ENCODE results near the gene PTPN2.
"Not testable (repeated sequence)": the region's sequence is repeated elsewhere in the genome, so short reads cannot be mapped to it uniquely, and the experiment has no call there.

The PTPN2 gene

DNA sequence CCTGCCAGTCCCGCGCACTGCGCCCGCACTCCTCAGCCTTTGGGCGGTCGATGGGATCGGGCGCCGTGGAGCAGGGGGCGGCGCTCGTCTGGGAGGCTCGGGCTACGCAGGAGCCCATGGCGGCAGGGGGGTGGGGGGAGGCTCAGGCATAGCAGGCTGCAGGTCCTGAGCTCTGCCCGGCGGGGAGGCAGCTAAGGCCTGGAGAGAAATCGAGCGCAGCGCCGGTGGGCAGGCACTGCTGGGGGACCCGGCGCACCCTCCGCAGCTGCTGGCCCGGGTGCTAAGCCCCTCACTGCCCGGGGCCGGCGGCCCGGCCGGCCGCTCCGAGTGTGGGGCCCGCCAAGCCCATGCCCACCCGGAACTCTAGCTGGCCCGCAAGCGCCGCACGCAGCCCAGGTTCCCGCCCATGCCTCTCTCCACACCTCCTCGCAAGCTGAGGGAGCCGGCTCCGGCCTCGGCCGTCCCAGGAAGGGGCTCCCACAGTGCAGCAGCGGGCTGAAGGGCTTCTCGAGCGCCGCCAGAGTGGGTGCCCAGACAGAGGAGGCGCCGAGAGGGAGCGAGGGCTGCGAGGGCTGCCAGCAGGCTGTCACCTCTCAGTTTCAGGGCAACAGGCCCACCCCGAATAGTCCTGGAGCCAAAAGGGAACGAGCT lies 107.1 kb downstream of the PTPN2 start:
- no peak for DNase-seq

DNA sequence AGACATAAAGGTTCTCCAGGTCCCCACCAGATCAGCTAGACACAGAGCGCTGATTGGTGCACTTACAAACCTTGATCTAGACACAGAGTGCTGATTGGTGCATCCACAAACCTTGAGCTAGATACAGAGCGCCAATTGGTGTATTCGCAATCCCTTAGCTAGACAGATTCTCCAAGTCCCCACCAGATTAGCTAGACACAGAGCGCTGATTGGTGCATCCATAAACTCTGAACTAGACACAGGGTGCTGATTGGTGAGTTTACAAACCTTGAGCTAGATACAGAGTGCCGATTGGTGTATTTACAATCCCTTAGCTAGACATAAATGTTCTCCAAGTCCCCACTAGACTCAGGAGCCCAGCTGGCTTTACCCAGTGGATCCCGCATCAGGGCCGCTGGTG lies 107.6 kb downstream of the PTPN2 start:
- not testable (repeated sequence) for DNase-seq

DNA sequence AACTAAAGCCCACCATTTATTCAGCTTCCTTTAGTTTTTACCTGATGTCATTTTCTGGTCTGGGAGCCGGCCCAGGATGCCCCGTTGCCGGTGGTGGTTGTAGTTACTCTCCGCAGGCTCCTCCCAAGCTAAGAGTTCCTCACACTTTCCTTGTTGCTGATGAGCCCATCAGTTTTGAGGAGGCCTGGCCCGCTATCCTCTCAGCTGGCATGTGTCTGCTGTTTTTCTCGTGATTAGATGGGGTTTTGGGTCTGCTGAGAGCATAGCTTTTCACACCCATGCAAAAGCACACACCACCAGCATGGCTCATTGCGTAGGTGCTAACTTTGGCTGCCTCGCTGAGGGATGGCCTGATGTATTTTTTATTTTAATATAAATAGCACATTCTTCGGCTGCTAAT lies 109.1 kb downstream of the PTPN2 start:
- no peak for DNase-seq

DNA sequence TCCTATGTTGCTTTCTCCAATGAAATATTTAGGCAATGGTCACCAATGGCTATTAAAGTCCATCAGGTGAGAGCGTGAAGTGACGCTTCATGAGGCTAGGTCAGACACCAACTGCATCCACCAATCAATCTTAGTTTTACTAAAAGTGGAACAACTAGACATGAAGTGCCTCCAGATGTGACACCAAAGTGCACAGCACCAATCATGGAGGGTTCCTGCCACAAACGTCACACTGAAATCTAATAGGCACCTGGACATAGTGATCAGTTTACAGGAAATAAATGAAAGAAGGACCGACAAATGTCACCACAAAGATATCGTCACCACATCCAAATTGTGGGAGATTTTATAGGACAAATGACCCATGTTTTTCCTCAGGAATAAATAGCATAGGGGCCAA lies 110.7 kb downstream of the PTPN2 start:
- DNase-seq, result no peak

GRCh38 chr18:12772111-12772510 lies 111.9 kb downstream of the PTPN2 start:
- DNase-seq, result no peak

GRCh38 chr18:12770469-12771219 lies 113.4 kb downstream of the PTPN2 start:
- no peak for DNase-seq

- no peak for DNase-seq
These were observed 114.2 kb downstream of the PTPN2 start for GRCh38 chr18:12769644-12770440.

DNA sequence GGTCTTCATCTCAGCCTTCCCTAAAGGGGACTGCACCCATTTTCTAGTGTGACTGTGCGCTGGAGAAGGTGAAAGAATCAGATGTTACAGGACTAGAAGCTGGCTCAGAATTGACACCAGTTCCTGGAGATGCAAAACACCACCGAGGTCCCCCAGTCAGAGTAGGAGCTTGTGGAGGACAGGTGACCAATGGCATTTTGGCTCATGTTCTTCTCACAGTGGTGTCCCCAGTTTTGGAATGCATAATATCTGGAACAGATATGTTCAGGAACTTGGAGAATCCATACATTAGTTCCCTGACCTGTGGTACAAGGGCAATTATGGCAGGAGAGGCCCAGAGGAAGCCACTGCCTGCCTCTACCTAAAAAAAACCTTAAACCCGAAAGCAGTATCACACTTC lies 114.9 kb downstream of the PTPN2 start:
- DNase-seq, result no peak

- DNase-seq, result no peak
These were observed 115.4 kb downstream of the PTPN2 start for GRCh38 chr18:12768625-12769024.

- no peak for DNase-seq
These were observed 116.4 kb downstream of the PTPN2 start for GRCh38 chr18:12767580-12768155.

GRCh38 chr18:12766986-12767433 lies 117.0 kb downstream of the PTPN2 start:
- no peak for DNase-seq

DNA sequence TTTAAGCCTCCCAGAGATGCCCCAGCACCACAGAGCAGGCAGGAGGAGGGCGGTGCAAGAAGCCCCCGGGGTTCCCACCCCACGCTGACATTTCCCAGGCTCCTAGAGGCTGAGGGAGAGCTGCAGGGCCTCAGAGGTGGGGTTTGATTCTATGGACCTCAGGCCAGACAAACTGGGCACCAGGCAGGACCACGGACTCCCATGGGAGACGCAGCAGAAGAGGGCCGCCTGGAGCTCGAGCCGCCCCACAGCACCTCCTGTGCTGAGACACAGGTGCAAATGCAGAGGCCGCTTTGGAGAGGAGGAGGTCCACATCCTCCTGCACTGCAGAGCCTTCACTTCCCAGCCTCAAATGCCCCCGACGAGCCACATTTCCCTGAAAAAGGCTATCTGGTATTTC lies 118.5 kb downstream of the PTPN2 start:
- DNase-seq, result no peak

DNA sequence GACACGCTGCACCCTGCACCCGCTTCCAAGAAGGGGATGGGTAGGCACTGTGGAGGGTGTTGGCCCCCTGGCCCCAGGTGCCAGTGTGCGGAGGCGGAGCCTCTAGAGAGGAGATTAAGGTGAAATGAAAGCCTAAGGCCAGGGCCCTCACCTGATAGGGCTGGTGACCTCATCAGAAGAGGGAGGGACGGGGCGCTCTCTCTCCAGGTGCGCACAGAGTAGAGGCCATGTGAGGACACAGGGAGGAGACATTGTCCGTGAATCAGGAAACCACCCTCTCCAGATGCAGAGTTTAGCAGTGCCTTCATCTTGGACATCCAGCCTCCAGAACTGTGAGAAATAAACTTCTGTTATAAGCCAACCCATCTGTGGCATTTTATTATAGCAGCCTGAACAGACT lies 118.9 kb downstream of the PTPN2 start:
- no peak for DNase-seq

DNA sequence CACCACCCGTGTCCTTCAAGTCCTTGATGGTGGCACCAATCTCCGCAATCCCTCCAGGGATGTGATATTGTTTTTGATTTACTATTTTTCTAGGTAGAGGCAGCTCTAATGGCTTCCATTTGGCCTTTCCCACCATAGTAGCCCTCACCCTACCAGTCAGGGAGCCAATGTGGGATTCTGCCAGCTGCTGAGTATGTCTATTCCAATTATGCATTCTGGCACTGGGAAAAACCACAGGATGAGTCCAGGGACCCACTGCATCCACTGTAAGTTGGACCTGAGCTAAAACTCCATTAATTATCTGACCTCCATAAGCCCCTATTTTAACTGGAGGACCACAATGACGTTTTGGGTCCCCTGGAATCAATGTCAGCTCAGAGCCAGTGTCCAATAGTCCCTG lies 125.5 kb downstream of the PTPN2 start:
- DNase-seq, result not testable (repeated sequence)

DNA sequence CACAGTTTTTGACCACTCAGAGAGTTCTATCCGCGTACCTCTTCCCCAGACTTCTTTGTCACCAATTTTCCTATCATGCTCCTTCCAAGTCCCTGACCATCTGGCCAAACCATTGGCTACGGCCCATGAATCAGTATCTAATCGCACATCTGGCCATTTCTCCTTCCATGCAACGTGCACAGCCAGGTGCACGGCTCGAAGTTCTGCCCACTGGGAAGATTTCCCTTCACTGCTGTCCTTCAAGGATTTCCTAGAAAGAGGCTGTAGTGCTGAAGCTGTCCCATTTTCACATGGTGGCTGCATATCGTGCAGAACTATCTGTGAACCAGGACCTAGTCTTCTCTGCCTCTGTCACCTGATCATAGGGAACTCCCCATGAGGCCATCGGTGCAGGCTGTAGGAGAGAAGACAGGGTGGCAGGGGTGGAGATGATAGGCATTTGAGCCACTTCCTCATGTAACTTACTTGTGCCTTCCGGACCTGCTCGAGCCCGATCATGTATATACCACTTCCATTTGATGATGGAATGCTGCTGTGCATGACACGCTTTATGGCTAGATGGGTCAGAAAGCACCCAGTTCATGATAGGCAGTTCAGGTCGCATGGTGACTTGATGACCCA lies 127.3 kb downstream of the PTPN2 start:
- not testable (repeated sequence) for DNase-seq

DNA sequence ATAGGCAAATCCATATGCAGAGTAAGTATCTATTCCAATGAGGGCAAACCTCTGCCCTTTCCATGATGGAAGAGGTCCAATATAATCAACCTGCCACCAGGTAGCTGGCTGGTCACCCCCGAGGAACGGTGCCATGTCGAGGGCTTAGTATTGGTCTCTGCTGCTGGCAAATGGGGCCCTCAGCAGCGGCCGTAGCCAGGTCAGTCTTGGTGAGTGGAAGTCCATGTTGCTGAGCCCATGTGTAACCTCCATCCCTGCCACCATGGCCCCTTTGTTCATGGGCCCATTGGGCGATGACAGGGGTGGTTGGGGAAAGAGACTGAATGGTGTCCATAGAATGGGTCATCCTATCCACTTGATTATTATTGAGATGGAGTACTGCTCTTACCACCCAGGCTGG lies 128.4 kb downstream of the PTPN2 start:
- not testable (repeated sequence) for DNase-seq

DNA sequence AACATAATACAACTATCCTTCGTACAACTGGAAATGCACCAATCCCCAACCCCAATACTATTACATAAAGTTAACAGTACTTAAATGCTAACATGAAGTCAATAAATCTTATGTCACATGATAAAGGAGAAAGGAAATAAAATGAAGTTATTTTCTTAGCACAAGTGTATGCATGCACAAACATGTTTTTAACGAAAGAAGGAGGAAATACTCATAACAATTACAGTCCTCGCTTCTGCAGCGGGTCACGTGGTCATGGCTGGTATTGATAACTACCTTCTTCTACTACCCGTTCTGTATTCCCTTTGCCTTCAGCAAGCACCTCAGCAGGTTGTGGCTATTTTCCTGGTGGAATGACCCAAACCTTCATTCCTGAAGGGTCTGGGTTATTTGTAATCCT lies 129.5 kb downstream of the PTPN2 start:
- DNase-seq, result no peak

DNA sequence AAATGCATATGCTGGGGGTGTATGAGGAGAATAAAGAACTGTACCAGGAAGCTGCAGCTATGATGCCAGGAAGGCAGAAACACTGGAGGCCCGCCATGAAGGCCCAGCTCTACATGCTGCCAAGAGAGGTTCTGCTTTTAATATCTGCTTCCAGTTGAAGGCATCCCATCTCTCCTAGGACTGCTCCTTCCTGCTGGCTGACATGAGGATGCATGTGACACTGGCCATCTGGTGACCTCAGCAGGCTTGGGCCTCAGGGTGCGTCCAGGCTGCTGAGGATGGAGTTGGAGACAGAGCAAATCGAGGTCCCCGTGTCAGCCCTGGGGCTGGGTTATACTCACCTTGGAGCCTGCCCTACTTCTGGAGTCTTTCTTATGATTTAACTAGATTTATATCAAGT lies 132.1 kb downstream of the PTPN2 start:
- DNase-seq, result no peak

DNA sequence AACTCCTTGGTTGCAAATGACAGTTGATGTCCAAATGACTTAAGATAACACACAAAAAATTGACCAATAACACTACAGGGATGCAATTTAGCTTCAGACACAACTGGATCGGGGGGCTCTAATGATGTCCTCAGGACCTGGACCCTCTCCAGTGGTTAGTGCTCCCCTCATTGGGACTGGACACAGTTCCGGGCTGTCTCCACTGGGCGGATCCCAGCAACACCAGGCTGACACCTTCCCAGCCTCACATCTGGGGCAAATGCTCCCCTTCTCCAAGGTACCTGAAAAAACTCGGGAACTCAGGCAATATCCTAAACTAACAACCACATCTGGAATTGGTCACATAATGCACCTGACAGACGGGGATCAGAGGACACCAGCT lies 132.5 kb downstream of the PTPN2 start:
- DNase-seq, result no peak

DNA sequence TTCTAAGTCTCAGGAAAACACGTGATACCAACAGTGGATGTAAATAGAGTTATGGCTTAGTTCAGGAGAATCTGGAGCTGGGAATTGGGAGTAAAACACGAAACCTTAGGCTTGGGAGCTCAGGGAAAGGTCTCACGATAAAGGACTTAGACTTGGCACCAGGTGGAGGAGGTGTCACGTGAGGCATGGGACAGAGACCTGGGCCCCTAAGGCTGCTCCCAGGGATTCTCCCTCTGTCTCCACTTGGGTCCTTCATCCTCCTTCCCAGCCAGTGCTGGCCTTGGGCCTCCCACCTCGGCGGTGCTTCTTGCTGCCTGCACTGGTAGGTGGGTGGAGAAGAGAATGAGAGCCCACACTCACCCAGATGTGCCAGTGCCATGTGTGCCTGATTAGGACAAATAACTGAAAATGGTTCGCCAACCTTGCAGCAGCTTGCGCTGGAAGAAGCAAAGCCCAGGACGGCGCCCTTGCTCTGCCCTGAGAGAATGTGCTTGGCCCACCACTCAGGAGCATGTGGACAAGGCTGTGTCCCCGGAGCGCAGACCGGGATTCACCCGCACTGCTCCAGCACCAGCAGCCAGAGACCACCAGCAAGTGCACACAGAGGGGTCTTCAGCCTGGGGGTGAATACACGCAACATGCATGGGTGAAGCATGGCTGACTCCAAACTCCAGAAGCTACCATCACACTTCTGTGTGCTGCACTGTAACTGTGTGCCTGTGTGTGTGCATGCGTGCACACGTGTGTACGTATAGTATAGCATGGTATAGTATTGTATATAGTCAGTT lies 133.1 kb downstream of the PTPN2 start:
- DNase-seq, result no peak
